HepG2 (cell line): Measurements from ENCODE around the gene GPR37L1. TPM values are rescaled to one million over a fixed set of nuclear protein-coding genes. Genes with fewer than 3 reads are reported as not detected.

Experiments used
- ATF6 ChIP-seq: sonication (generic); formaldehyde crosslinking; conservative IDR thresholded peaks from 2 replicates; pipeline ENCODE4 v1.4.0; 2020; ENCODE audit warnings: missing genetic modification reagents
- CBX5 ChIP-seq: sonication (generic); formaldehyde crosslinking; IDR thresholded peaks from 2 replicates; pipeline ENCODE4 v1.4.0; 2020; ENCODE audit warnings: missing genetic modification reagents, borderline replicate concordance
- HHEX ChIP-seq: IDR thresholded peaks from 2 replicates; pipeline ENCODE4 v1.6.1; 2016; ENCODE audit warnings: control low read depth
- HNF4G ChIP-seq, 2 experiments: sonication (generic) in 1 of 2; formaldehyde crosslinking in 1 of 2; IDR thresholded peaks; 2 replicates each; pipeline versions ENCODE4 v1.4.0 to v1.6.1; 2011 to 2020; ENCODE audit warnings: borderline replicate concordance in 2 of 2, low read depth in 2 of 2, mild to moderate bottlenecking in 2 of 2, low read length in 1 of 2, missing genetic modification reagents in 1 of 2, moderate library complexity in 1 of 2
- NONO ChIP-seq, 2 experiments: fragments of 450-650 bp in 1 of 2; sonication (generic) in 1 of 2; formaldehyde crosslinking in 1 of 2; IDR thresholded peaks in 1 of 2; conservative IDR thresholded peaks in 1 of 2; 2 replicates each; pipeline versions ENCODE4 v1.6.1 to v1.8.0; 2017 to 2022; ENCODE audit warnings: mild to moderate bottlenecking in 1 of 2, missing genetic modification reagents in 1 of 2, moderate library complexity in 1 of 2
- PHF5A ChIP-seq: IDR thresholded peaks from one replicate; pipeline ENCODE4 v1.6.1; 2018; ENCODE audit warnings: low read depth, missing genetic modification reagents; ENCODE audit not compliant: unreplicated experiment
- STAT5B ChIP-seq: sonication (generic); formaldehyde crosslinking; IDR thresholded peaks from 2 replicates; pipeline ENCODE4 v1.4.0; 2020; ENCODE audit warnings: missing genetic modification reagents
- ZNF275 ChIP-seq: sonication (generic); formaldehyde crosslinking; IDR thresholded peaks from 2 replicates; pipeline ENCODE4 v1.8.0; 2022; ENCODE audit warnings: missing genetic modification reagents, mild to moderate bottlenecking, inconsistent platforms, borderline replicate concordance
- ZNF280D ChIP-seq: sonication (generic); formaldehyde crosslinking; IDR thresholded peaks from 2 replicates; pipeline ENCODE4 v1.5.1; 2020; ENCODE audit warnings: mild to moderate bottlenecking, missing genetic modification reagents
- ZNF83 ChIP-seq: sonication (generic); formaldehyde crosslinking; IDR thresholded peaks from 2 replicates; pipeline ENCODE4 v1.4.0; 2020; ENCODE audit warnings: missing genetic modification reagents, mild to moderate bottlenecking, borderline replicate concordance
- ZSCAN22 ChIP-seq: sonication (generic); formaldehyde crosslinking; IDR thresholded peaks from 2 replicates; pipeline ENCODE4 v1.4.0; 2020; ENCODE audit warnings: mild to moderate bottlenecking, missing genetic modification reagents
- polyA plus RNA-seq, 8 experiments: library from polyadenylated mRNA; depleted of rRNA in 3 of 8; stranded (reverse) in 7 of 8; unstranded in 1 of 8; fragments of >200 nt; fragmentation: Illumina TruSeq in 4 of 8; extraction: Trizol in 4 of 8; gene quantifications; 2 replicates each; pipeline versions ENCODE4 v1.2.1 to v1.2.3, GENCODE V29; 2011 to 2016; ENCODE audit warnings: low read depth in 4 of 8, missing spikeins in 1 of 8, mixed read lengths in 1 of 8; ENCODE audit not compliant: insufficient read depth in 1 of 8
- total RNA-seq, 5 experiments: library from RNA; depleted of rRNA; stranded (reverse); fragments of >200 nt; fragmentation: Illumina TruSeq; extraction: Trizol; gene quantifications; 2 replicates each; pipeline ENCODE4 v1.2.3, GENCODE V29; 2016; ENCODE audit warnings: low read depth in 1 of 5
- TF ChIP-seq, protein P1 (sequence below): IDR thresholded peaks from 2 replicates; pipeline ENCODE4 v1.6.1; 2016; ENCODE audit warnings: mild to moderate bottlenecking, missing biosample characterization, missing genetic modification reagents
- TF ChIP-seq, protein P2 (sequence below): sonication (generic); formaldehyde crosslinking; conservative IDR thresholded peaks from 2 replicates; pipeline ENCODE4 v1.8.0; 2022; ENCODE audit warnings: missing genetic modification reagents
- TF ChIP-seq, protein P3 (sequence below): fragments of 450-650 bp; IDR thresholded peaks from 2 replicates; pipeline ENCODE4 v1.6.1; 2017; ENCODE audit warnings: mild to moderate bottlenecking

GPR37L1 gene
- total and polyA plus RNA-seq, 2 of the 13 experiments (the other 11 are each of a cell fraction or from before 2014, with no cell fraction given): 0.13 TPM; not detected in 1

GRCh38 chr1:202084791-202085681 is 37.7 kb upstream of the GPR37L1 start (continued):
- no peak; the same call in 1 of the 2 replicates for TF ChIP-seq CBX5 (CRISPR knock-in tag)
- no peak for TF ChIP-seq STAT5B
- no peak for TF ChIP-seq NONO (IDR thresholded peaks at IDR 0.05)
- TF ChIP-seq NONO (CRISPR knock-in tag; conservative IDR thresholded peaks at IDR 0.05): peak; percentile 18; the same call in 1 of the 2 replicates
- TF ChIP-seq HNF4G (IDR thresholded peaks at IDR 0.05; ENCODE audit: borderline replicate concordance, low read depth, low read length): peak; percentile 37; the same call in 1 of the 2 replicates
- no peak; the same call in 1 of the 2 replicates for TF ChIP-seq HNF4G (CRISPR knock-in tag; IDR thresholded peaks at IDR 0.05; ENCODE audit: borderline replicate concordance, low read depth)
- no peak for TF ChIP-seq ATF6 (CRISPR knock-in tag)
- TF ChIP-seq, protein P1, sequence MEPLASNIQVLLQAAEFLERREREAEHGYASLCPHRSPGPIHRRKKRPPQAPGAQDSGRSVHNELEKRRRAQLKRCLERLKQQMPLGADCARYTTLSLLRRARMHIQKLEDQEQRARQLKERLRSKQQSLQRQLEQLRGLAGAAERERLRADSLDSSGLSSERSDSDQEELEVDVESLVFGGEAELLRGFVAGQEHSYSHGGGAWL (CRISPR knock-in tag): no peak
- TF ChIP-seq ZNF83 (CRISPR knock-in tag): no peak; the same call in 1 of the 2 replicates
- no peak for TF ChIP-seq HHEX (CRISPR knock-in tag)
- peak; percentile 12 for TF ChIP-seq PHF5A (CRISPR knock-in tag)
- TF ChIP-seq ZNF275 (CRISPR knock-in tag): no peak; the same call in 1 of the 2 replicates
- TF ChIP-seq ZSCAN22: no peak
- TF ChIP-seq ZNF280D (CRISPR knock-in tag): no peak
- TF ChIP-seq, protein P2, sequence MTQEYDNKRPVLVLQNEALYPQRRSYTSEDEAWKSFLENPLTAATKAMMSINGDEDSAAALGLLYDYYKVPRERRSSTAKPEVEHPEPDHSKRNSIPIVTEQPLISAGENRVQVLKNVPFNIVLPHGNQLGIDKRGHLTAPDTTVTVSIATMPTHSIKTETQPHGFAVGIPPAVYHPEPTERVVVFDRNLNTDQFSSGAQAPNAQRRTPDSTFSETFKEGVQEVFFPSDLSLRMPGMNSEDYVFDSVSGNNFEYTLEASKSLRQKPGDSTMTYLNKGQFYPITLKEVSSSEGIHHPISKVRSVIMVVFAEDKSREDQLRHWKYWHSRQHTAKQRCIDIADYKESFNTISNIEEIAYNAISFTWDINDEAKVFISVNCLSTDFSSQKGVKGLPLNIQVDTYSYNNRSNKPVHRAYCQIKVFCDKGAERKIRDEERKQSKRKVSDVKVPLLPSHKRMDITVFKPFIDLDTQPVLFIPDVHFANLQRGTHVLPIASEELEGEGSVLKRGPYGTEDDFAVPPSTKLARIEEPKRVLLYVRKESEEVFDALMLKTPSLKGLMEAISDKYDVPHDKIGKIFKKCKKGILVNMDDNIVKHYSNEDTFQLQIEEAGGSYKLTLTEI (CRISPR knock-in tag): no peak
- TF ChIP-seq, protein P3, sequence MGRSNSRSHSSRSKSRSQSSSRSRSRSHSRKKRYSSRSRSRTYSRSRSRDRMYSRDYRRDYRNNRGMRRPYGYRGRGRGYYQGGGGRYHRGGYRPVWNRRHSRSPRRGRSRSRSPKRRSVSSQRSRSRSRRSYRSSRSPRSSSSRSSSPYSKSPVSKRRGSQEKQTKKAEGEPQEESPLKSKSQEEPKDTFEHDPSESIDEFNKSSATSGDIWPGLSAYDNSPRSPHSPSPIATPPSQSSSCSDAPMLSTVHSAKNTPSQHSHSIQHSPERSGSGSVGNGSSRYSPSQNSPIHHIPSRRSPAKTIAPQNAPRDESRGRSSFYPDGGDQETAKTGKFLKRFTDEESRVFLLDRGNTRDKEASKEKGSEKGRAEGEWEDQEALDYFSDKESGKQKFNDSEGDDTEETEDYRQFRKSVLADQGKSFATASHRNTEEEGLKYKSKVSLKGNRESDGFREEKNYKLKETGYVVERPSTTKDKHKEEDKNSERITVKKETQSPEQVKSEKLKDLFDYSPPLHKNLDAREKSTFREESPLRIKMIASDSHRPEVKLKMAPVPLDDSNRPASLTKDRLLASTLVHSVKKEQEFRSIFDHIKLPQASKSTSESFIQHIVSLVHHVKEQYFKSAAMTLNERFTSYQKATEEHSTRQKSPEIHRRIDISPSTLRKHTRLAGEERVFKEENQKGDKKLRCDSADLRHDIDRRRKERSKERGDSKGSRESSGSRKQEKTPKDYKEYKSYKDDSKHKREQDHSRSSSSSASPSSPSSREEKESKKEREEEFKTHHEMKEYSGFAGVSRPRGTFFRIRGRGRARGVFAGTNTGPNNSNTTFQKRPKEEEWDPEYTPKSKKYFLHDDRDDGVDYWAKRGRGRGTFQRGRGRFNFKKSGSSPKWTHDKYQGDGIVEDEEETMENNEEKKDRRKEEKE: no peak
